Left colon (tissue), 2 donors: Measurements from ENCODE around the gene ROBO1. TPM values are rescaled to one million over a fixed set of nuclear protein-coding genes. Genes with fewer than 3 reads are reported as not detected.

Source experiments
- ATAC-seq: fragments of 200-7000 bp; cut with Tn5 transposase; one replicate; pipeline ENCODE4 v1.9.1; 2020; ENCODE audit warnings: mild to moderate bottlenecking, moderate library complexity
- DNase-seq, 2 donors: peaks; one replicate each; pipeline ENCODE4 v3.0.0-alpha.2; 2020
- intact Hi-C, 2 donors: fragments of 100-400 bp; cut with DNase I in 1 of 2; cut with micrococcal nuclease in 1 of 2; formaldehyde crosslinking; loops; one replicate each; pipeline versions ENCODE4 v1.11.2 to v1.14.0; 2022; cut with DNase I, micrococcal nuclease
- total RNA-seq, 2 donors: library from RNA; stranded (reverse); fragmentation: NEBNext Ultra II Directional; extraction: Animal tissue kit (Norgen Biotek cat#: 25700); gene quantifications; one replicate each; pipeline ENCODE4 v1.2.1, GENCODE V29; 2021
- donor health status: DM: no; HTN: no; CAD: no.
- donor health status: DM: yes; HTN: yes; CAD: no.

The ROBO1 gene
- total RNA-seq, 2 donors from 2014 or later, result 3.0 to 9.7 TPM

DNA sequence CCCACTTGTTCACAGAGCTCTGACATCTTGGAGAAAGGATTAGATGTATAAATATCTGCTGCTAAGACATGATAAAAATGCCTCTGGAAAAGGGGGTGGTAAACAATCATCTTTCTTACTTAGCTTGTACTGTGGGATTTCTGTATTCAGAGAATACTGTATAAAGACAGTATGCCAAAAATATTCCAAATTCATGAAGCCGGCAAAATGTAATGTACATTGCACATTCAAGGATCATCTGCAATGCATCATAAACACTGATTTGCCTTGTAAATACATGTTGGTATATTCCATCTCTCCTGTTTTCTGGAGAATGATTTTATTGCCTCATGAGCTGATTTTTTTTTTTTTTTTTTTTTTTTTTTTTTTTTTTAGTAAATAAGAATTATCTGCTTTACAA lies 355.3 kb downstream of the ROBO1 start:
- ATAC-seq, result no peak
- DNase-seq, result no peak
- intact Hi-C loops, result no loop called here

DNA sequence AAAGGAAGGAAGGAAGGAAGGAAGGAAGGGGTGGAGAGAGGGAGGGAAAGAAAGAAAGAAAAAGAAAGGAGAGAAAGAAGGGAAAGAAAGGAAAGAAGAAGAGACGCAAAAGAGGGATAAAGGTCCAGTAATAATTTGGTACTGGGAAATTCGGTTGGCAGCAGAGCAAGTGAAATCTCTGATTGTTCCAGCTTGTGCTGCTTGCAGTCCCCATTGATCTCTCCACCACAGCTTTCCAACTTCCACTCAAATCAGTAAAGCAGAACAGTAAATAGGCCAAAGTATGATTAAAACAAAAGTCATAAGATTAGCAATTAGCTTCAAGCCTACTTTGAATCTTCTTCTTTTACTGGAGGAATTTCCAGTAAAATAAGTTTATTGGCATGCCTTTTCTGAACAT lies 357.2 kb downstream of the ROBO1 start:
- no peak for ATAC-seq
- DNase-seq, result no peak
- intact Hi-C loops, result no loop called here

DNA sequence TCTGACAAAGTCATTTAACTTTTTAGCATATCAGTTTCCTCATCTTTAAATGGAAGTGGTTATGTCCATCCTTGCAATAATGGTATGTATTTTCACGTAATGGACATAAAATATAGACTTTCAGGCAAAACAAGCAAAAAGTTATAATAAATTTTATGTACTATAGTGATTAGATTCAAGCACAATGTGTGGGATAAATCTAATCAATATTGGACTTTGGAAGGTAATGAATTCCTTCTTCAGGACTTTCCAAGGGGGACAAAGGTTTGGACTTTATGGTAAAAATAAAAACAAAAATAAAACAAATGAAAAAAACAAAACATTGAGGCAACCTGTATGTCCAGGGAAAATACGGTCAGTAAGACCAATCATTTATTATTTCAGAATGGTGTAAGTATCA lies 357.7 kb downstream of the ROBO1 start:
- ATAC-seq, result no peak
- intact Hi-C loops, result no loop called here

DNA sequence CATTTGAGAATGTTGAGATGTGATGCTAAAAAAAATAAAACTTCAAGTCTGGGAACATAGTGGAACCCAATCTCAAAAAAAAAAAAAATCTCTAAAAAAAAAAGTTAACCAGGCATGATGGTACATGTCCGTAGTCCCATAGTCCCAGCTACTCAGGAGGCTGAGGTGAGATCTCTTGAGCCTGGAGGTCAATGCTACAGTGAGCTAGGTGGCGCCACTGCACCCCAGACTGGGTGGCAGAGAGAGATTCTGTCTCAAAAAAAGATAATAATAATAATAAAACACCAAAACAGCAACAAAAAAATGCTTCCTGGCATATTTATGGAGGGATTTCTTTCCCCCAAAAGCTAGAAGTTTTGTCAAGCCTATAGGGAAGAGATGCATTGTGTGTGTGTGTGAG lies 361.6 kb downstream of the ROBO1 start:
- no peak for ATAC-seq
- DNase-seq, result no peak
- intact Hi-C loops, result no loop called here

More for the DNA sequence above, 357.7 kb downstream of the ROBO1 start:
- DNase-seq, result no peak

DNA sequence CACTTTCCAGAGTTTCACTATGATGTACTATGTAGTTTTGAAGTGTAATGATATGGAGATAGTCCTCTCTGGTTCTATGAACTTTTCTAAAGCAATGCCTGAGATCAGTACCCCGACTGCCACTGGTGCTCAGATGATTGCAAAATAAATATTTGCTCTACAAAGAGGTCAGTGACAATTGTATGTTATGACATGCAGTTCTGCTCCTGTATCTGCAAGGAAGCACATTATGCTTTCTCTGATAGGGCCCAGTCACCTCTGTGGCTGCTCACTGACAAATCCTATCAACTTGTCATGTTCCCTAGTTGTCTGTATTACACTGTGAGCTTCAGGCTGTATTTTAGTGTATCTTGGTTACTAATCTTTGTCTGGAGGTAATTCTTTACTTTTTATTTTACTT lies 362.6 kb downstream of the ROBO1 start:
- ATAC-seq, result no peak
- intact Hi-C loops, result no loop called here

DNA sequence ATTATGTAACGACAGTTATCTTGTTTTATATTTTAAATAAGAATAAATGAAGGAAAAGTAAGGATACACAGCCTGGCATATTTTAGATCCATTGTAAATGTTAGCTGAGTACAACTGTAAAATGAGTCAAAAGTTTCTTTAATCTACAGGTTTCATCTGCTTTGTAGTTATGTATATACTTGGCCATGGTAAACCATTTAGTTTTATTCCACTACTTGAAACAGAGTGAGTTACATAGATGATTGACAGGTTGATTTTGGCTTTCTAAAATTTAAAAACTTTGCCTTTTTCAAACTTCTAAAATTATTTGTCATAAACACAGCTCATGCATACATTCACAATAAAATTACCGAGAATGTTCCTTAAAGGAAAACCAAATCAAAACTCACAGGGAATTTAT lies 371.2 kb downstream of the ROBO1 start:
- DNase-seq (no peak), ATAC-seq (no peak)
- intact Hi-C loops, result no loop called here

More for the DNA sequence above, 362.6 kb downstream of the ROBO1 start:
- no peak for DNase-seq

DNA sequence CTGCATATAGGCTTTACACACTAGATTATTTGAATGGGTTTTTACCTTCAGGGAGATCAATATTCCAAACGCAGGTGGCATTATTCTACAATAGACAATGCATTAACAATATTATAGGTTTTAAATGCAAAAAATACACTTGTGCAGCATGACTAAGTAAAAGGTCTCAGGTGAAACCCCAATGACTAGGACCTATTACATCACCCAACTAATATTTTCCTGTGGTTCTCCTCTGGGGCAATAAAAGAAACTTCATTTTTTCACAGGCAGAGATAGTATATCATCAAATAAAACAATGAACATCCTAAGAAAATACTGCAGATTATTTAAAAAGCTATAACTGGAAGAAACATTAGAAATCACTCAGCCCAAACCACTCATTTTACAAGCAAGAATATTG lies 375.3 kb downstream of the ROBO1 start:
- ATAC-seq, result no peak
- no peak for DNase-seq
- intact Hi-C loops, result no loop called here

DNA sequence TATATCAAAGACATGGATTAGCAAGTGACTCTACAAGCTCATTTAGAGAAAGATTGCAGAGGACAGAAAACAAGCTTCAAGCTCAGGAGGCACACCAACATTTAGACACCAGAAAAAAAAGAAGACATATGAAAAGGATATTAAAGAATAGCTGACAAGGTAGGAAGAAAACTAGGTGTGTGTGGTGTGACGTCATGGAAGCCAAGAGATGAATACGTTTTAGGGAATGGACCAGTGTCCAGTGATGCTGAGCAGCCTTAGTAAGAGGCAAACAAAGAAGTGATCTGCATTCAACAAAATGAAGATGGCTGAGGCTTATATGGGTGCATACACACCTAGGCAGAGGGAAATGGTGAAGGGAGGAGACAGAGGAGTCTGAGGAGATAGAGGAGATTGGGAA lies 377.4 kb downstream of the ROBO1 start:
- ATAC-seq, result no peak
- no peak for DNase-seq
- intact Hi-C loops, result no loop called here

DNA sequence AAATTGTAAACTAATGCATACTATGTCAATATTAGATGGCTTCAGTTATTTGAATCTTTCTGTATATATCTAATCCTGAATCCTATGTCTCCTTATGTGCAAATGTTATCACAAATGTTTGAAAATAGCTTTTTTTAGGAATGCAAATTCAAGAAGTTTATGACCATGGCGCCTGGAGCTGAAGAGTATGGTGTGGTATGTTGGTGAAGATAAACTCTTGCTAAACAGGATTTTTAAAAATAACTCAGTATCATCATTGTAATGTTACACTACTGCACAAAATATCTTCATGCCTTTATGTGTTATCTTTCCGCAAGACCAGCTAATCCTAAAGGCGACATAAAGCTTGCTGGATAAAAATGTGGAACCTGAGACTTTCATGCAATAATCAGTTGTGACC lies 382.6 kb downstream of the ROBO1 start:
- intact Hi-C loops, result no loop called here
- ATAC-seq (no peak), DNase-seq (no peak)

DNA sequence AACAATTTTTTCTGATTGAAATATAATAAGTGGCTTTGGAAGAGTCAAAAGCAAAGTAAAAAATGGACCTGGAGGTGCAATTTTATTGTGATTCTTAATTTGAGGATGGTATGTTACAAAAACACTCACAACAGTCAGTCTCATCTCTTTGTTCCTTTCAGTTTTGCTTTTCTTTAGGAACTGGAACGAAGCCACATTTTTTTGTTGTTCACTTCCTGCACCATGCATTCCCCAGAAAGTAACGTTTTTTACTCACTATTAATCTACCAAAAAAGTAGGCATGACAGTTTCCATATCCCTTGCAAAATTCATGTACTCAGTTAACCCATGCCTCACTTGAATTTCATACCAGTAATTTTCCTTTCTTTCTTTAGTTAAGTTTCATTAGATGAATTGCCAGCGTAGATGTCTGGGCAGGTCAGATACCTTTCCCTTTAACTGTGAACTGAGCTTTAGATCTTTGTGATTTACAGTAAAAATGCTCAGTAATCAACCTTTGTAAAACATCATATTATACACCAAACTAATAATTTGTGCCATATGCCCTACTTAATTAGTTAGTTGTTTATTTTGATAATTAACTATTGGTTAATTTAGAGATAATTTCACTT lies 384.3 kb downstream of the ROBO1 start:
- no peak for DNase-seq
- no peak for ATAC-seq
- intact Hi-C loops, result no loop called here

DNA sequence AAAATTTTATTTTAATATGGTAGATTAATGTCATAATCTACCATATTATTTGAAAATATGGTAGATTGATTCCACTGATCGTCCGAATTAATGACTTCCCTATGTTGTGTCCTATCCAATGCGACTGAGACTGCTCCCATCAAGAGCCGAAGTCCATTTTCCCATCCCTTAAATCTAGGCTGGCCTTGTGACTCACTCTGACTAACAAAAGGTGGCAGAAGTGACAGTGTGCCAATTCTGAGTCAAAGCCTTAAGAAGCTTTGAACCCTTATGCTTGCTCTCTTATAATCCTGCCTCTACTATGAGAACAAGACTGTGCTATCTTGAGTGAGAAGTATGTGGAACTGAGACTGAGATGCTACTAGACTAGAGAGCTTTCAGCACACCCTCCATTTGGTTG lies 387.2 kb downstream of the ROBO1 start:
- intact Hi-C loops, result no loop called here
- ATAC-seq (no peak), DNase-seq (no peak)

DNA sequence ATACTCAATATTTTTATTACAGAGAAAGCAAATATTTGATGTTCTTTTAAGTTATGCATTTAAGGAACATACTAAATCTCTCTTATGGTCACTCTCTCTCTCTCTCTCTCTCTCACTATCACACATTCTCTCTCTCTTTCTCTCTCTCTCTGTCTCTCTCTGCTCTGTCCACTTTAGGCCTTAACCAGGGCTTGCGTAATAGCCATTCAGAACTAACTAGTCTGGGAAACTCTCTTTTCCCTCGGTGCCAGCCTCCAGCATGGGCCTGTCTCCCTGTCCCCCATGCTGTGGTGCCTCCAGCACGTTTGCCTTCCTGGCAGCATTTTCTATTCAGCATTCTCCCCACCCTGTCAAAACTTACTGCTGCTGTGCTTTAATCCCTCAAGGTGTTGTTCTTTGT lies 389.7 kb downstream of the ROBO1 start:
- ATAC-seq (no peak), DNase-seq (no peak)
- intact Hi-C loops, result no loop called here

DNA sequence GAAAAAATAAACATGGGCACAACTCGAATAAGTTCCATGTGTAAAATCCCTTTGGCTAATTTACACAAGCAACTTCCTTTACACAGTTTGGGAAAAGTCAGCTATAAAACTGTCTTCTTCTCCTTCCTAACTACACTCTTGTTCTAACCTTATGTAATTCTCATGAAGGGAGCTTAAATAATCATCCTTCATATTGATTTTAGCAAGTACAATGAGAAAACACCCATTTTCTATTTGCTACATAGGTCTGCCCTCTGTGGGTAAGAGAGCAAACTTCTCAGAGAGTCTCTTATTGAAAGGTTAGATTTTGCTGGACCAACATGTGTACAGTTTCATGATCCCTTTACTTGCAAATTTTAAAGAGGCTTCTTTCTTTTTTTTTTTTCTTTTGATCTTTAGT lies 398.5 kb downstream of the ROBO1 start:
- DNase-seq (no peak), ATAC-seq (no peak)
- intact Hi-C loops, result no loop called here

DNA sequence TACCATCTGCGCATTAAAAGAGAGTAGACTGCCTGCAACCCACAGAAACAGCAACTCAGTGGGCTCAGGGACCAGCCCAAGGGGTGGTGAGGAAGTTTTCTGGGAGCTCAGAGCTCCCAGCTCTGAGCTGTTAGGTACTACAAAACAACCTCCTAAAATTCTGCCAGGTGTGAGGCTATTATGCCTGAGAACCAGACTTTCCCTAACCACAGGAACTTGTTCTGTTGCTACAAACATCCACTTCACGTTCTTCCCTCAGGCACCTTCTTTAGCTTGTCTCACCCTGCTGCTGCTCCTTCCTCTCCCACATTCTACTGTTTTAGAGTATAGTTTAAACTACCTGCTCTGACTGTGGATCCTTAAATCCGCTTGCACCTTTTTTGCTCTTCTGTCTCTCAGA lies 399.4 kb downstream of the ROBO1 start:
- DNase-seq (no peak), ATAC-seq (no peak)
- intact Hi-C loops, result no loop called here

DNA sequence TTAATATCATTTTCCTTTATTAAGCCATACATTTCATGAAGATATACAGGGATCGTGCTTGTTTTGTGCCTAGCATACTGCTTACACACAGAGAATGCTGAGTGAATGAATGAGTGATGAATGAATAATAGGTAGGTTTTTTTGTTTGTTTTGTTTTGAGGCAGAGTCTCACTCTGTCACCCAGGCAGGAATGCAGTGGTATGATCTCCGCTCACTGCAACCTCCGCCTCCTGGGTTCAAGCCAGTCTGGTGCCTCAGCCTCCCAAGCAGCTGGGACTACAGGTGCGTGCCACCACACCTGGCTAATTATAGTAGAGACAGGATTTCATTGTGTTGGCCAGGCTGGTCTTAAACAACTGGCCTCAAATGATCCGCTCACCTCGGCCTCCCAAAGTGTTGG lies 400.0 kb downstream of the ROBO1 start:
- DNase-seq, result no peak
- intact Hi-C loops, result no loop called here
- ATAC-seq, result no peak

DNA sequence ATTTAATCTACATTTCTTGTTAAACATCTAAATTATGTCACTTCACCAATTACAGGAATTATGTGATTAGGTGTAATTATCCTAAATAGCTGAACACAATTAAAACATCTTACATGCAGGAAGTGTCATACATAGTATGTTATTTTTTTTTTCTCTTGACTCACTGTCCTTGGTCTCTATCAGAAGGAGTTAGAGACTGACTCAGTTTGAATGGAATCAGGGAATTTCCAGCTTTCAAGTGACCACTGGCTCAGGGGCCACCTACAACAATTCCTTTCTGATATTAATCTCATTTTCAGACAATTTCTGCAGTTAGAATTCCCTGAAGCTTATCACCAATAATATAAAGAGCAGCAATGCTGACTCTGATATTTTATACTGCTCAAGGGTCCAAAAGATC lies 400.7 kb downstream of the ROBO1 start:
- ATAC-seq, result no peak
- intact Hi-C loops, result no loop called here

DNA sequence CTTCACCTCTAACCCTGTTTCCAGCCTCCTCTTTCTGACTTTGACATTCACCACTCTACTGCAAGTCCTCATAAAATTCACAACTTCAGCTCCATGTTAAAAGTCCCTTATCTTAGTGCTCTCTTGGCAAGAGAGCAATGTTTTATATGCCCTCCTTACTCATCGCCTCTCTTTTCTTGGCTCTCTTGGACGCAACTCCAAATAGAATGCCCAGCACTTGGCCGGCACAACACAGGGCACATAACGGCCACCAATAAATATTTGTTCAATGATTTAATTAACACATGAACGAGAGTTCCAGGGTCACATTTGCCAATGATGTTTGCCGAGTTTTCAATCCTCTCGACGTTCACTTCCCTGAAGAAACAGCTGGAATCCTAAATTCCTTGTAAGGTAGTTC lies 401.4 kb downstream of the ROBO1 start:
- no peak for ATAC-seq

More for the DNA sequence above, 400.7 kb downstream of the ROBO1 start:
- no peak for DNase-seq

DNA sequence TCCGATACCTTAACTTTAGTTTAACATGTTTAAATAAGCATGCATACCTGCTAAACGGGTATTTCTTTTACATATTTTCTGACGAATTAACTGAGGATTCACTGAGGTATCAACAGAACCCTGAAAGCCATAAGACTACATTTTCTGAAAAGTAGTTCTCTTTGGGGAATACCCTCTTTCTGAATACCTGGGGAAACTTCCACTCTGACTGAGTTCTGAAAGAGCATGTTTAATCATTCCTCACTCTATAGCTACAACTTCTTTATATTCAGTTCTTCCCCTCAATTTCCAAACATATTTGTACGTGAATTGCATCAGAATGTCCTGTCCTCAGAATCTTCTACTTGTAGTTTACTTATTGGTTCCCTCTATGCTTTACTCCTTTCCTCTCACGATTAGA lies 403.0 kb downstream of the ROBO1 start:
- ATAC-seq (no peak), DNase-seq (no peak)
- intact Hi-C loops, result loop anchor here in 1 of 2 donors (5.0 kb wide), 1 partner anchor 277 kb away; no protein-coding TSS in a partner anchor

More for the DNA sequence above, 401.4 kb downstream of the ROBO1 start:
- intact Hi-C loops, result no loop called here
- DNase-seq, result no peak

DNA sequence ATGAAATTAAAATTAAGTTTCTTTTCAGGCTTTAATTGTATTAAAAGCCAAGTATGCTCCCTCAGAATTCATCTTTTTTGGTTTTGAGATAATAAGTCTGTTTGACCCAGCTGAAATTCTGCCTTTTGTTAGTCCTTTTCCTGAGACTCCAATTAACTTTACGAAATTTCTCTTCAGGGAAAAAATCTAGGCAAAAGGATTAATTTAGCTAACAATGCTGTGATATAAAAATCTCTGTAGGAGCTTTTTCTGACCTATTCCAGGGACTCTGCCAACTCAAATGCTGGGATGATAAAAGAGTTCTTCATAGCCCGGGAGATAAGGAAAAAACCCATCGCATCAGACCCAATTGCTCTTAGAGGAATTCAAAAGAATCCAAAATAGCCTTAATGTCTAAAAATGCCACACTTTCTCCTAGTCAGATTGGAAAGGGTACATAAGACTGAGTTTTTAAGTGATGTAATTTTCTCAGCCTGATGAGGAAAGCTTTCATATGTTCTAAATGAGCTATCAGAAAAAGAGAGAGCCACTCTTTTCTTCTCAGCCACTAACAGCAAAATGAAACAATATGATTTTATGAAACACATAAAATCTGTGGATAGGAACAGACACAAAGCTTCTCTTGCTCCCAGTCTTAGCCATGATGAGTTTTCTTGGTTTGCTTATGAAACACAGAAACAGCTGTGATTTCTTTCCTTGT lies 405.1 kb downstream of the ROBO1 start:
- intact Hi-C loops, result loop anchor here in 1 of 2 donors (5.0 kb wide), 1 partner anchor 275 kb away; no protein-coding TSS in a partner anchor
- no peak for DNase-seq
- ATAC-seq, result no peak

DNA sequence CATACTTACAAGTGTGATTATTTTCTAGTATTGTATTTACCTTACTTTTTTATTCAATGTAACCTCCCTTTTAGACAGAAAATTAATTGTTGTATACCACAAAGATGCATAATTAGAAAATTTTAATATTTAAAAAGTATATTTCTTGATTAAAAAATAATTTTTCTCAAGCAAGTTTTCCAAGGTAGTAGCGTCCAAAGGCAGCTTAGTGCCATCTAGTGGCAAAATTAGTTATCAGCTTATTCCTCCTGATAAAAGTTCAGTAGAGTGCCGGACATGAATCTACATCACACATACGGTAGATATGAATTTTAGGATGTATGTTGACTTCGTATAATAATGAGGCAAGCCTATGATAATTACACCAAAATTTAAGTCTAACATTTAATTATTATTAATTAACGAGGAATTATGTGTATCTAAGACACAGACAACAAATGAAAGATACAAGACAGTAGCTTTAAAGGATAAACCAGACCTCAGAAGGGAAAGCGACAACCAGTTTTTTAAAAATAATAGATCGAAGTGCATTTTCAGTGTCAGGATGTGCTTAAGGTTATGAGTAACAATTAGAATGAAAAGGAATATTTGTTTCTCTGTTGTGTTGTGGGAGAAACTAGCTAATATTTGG lies 405.9 kb downstream of the ROBO1 start:
- DNase-seq, result no peak
- intact Hi-C loops, result loop anchor here in 1 of 2 donors (5.0 kb wide), 1 partner anchor 275 kb away; no protein-coding TSS in a partner anchor
- ATAC-seq, result peak; percentile 53
